H9 (cell line): ENCODE data around the gene DPP3. TPM values are rescaled to one million over a fixed set of nuclear protein-coding genes. Genes with fewer than 3 reads are reported as not detected.
"Not testable (repeated sequence)": the region's sequence is repeated elsewhere in the genome, so short reads cannot be mapped to it uniquely, and the experiment has no call there.

Experiments used
- DNase-seq: peaks from one replicate; pipeline ENCODE4 v3.0.0-alpha.2; 2017
- H2AFZ ChIP-seq: one replicate; pipeline ENCODE4 v1.6.1; 2013; ENCODE audit warnings: mild to moderate bottlenecking, low read length, control low read depth, moderate library complexity
- H2AK5ac ChIP-seq: 2 replicates; pipeline ENCODE4 v1.6.1; 2013; ENCODE audit warnings: low read length, control low read depth, mixed read lengths; ENCODE audit not compliant: insufficient read length
- H2BK120ac ChIP-seq: one replicate; pipeline ENCODE4 v1.6.1; 2013; ENCODE audit warnings: low read depth, mild to moderate bottlenecking, low read length, control low read depth, inconsistent platforms; ENCODE audit not compliant: poor library complexity, severe bottlenecking
- H2BK12ac ChIP-seq: 2 replicates; pipeline ENCODE4 v1.6.1; 2013; ENCODE audit warnings: low read length, control low read depth, mixed read lengths, low read depth; ENCODE audit not compliant: insufficient read length
- H2BK15ac ChIP-seq: 2 replicates; pipeline ENCODE4 v1.6.1; 2013; ENCODE audit warnings: low read depth, low read length, control low read depth
- H2BK20ac ChIP-seq: one replicate; pipeline ENCODE4 v1.6.1; 2013; ENCODE audit warnings: low read depth, mild to moderate bottlenecking, low read length, control low read depth, inconsistent platforms; ENCODE audit not compliant: poor library complexity, severe bottlenecking
- H2BK5ac ChIP-seq: 2 replicates; pipeline ENCODE4 v1.6.1; 2013; ENCODE audit warnings: low read length, control low read depth, mixed read lengths; ENCODE audit not compliant: insufficient read length
- H3K14ac ChIP-seq: 2 replicates; pipeline ENCODE4 v1.6.1; 2013; ENCODE audit warnings: low read length, control low read depth; ENCODE audit not compliant: insufficient read depth
- H3K18ac ChIP-seq: 2 replicates; pipeline ENCODE4 v1.6.1; 2013; ENCODE audit warnings: low read depth, mild to moderate bottlenecking, mixed read lengths, low read length, control low read depth; ENCODE audit not compliant: insufficient read length
- H3K23ac ChIP-seq: 2 replicates; pipeline ENCODE4 v1.6.1; 2013; ENCODE audit warnings: low read length, control low read depth, mixed read lengths, low read depth; ENCODE audit not compliant: insufficient read length
- H3K23me2 ChIP-seq: 2 replicates; pipeline ENCODE4 v1.6.1; 2013; ENCODE audit warnings: low read depth, mild to moderate bottlenecking, mixed read lengths, low read length, control low read depth; ENCODE audit not compliant: insufficient read length, poor library complexity, severe bottlenecking
- H3K27ac ChIP-seq: 2 replicates; pipeline ENCODE4 v1.5.1; 2013; ENCODE audit warnings: low read length, control low read depth, mixed read lengths, low read depth; ENCODE audit not compliant: insufficient read length
- H3K27me3 ChIP-seq: 2 replicates; pipeline ENCODE4 v1.6.1; 2013; ENCODE audit warnings: low read length, control low read depth, inconsistent platforms; ENCODE audit not compliant: insufficient read depth
- H3K4ac ChIP-seq: 2 replicates; pipeline ENCODE4 v1.6.1; 2013; ENCODE audit warnings: low read depth, mild to moderate bottlenecking, control low read depth, inconsistent platforms, low read length, moderate library complexity
- H3K4me1 ChIP-seq: 2 replicates; pipeline ENCODE4 v1.6.1; 2013; ENCODE audit warnings: low read length, control low read depth, inconsistent platforms; ENCODE audit not compliant: insufficient read depth
- H3K4me2 ChIP-seq: 2 replicates; pipeline ENCODE4 v1.6.1; 2013; ENCODE audit warnings: low read length, control low read depth, mixed read lengths; ENCODE audit not compliant: insufficient read length, insufficient read depth
- H3K56ac ChIP-seq: 2 replicates; pipeline ENCODE4 v1.6.1; 2013; ENCODE audit warnings: low read depth, mild to moderate bottlenecking, mixed read lengths, low read length, control low read depth; ENCODE audit not compliant: insufficient read length
- H3K79me1 ChIP-seq: 2 replicates; pipeline ENCODE4 v1.6.1; 2013; ENCODE audit warnings: low read depth, mild to moderate bottlenecking, moderate library complexity, low read length, control low read depth, inconsistent platforms; ENCODE audit not compliant: insufficient read depth, poor library complexity, severe bottlenecking
- H3K79me2 ChIP-seq: 2 replicates; pipeline ENCODE4 v1.6.1; 2013; ENCODE audit warnings: low read length, control low read depth, inconsistent platforms; ENCODE audit not compliant: insufficient read depth
- H3K9ac ChIP-seq: 2 replicates; pipeline ENCODE4 v1.6.1; 2013; ENCODE audit warnings: low read length, control low read depth, mixed read lengths; ENCODE audit not compliant: insufficient read length; ENCODE audit errors: extremely low read depth
- H3K9me3 ChIP-seq: one replicate; pipeline ENCODE4 v1.6.1; 2013; ENCODE audit warnings: low read depth, low read length, inconsistent platforms; ENCODE audit not compliant: control insufficient read depth
- H3T11ph ChIP-seq: one replicate; pipeline ENCODE4 v1.6.1; 2013; ENCODE audit warnings: mild to moderate bottlenecking, low read length, control low read depth, inconsistent platforms
- H4K20me1 ChIP-seq: one replicate; pipeline ENCODE4 v1.6.1; 2013; ENCODE audit not compliant: control insufficient read depth, insufficient read length, insufficient read depth
- H4K5ac ChIP-seq: 2 replicates; pipeline ENCODE4 v1.6.1; 2013; ENCODE audit warnings: low read depth, mild to moderate bottlenecking, mixed read lengths, low read length, control low read depth; ENCODE audit not compliant: insufficient read length
- H4K8ac ChIP-seq: replicated peaks from 2 replicates; pipeline ENCODE4 v1.6.1; 2013; ENCODE audit warnings: low read length, control low read depth, mixed read lengths, low read depth; ENCODE audit not compliant: insufficient read length
- H4K91ac ChIP-seq: 2 replicates; pipeline ENCODE4 v1.6.1; 2013; ENCODE audit warnings: low read depth, mild to moderate bottlenecking, moderate library complexity, mixed read lengths, low read length, control low read depth; ENCODE audit not compliant: insufficient read length
- H3K27ac Mint-ChIP-seq, 3 experiments: 2 replicates in 2 of 3; 3 replicates in 1 of 3; pipeline ENCODE4 v1.8.0; 2020 to 2021; ENCODE audit warnings: mixed read lengths in 3 of 3, mild to moderate bottlenecking in 1 of 3, moderate library complexity in 1 of 3
- H3K27me3 Mint-ChIP-seq: 2 replicates; pipeline ENCODE4 v1.8.0; 2021; ENCODE audit warnings: low read depth, mild to moderate bottlenecking, moderate library complexity, mixed read lengths
- H3K36me3 Mint-ChIP-seq, 3 experiments: 2 replicates in 2 of 3; 3 replicates in 1 of 3; pipeline ENCODE4 v1.8.0; 2020 to 2021; ENCODE audit warnings: low read depth in 3 of 3, mixed read lengths in 3 of 3; ENCODE audit not compliant: insufficient read depth in 1 of 3
- H3K4me1 Mint-ChIP-seq, 2 experiments: 2 replicates each; pipeline ENCODE4 v1.8.0; 2020; ENCODE audit warnings: mixed read lengths in 2 of 2
- H3K4me3 Mint-ChIP-seq, 2 experiments: 2 replicates in 1 of 2; 3 replicates in 1 of 2; pipeline ENCODE4 v1.8.0; 2020 to 2021; ENCODE audit warnings: mild to moderate bottlenecking in 2 of 2, mixed read lengths in 2 of 2, moderate library complexity in 1 of 2
- H3K9me3 Mint-ChIP-seq, 2 experiments: 2 replicates in 1 of 2; 3 replicates in 1 of 2; pipeline ENCODE4 v1.8.0; 2020; ENCODE audit warnings: mild to moderate bottlenecking in 2 of 2, mixed read lengths in 2 of 2, moderate library complexity in 1 of 2
- WGBS: extraction: QIAGEN DNeasy Blood & Tissue Kit; methylation state at CpG from one replicate; pipeline ENCODE4 v1.1.7; 2013; ENCODE audit warnings: missing lambda C conversion rate, low lambda C conversion rate, mixed read lengths; ENCODE audit not compliant: insufficient read length; ENCODE audit errors: extremely low coverage; 5-methylcytosine and 5-hydroxymethylcytosine counted together
- total RNA-seq: library from RNA; stranded (reverse); gene quantifications from 2 replicates; pipeline ENCODE4 v1.2.1, GENCODE V29; 2021

Gene DPP3
- total RNA-seq, 1 experiment from 2014 or later: 85.3 TPM

- not testable (repeated sequence) for H2BK120ac ChIP-seq, H3T11ph ChIP-seq, H2BK15ac ChIP-seq, H3K14ac ChIP-seq, H4K91ac ChIP-seq, H3K79me2 ChIP-seq, H3K9ac ChIP-seq, H3K79me1 ChIP-seq, H3K56ac ChIP-seq, H3K27me3 Mint-ChIP-seq, H3K4me1 ChIP-seq, H2BK20ac ChIP-seq, H4K8ac ChIP-seq, H2AFZ ChIP-seq, H3K4ac ChIP-seq, H3K27me3 ChIP-seq, H2AK5ac ChIP-seq, H3K23ac ChIP-seq, H3K27ac ChIP-seq, H4K5ac ChIP-seq, DNase-seq, H3K23me2 ChIP-seq, H3K4me3 Mint-ChIP-seq, H2BK12ac ChIP-seq, H2BK5ac ChIP-seq, H3K27ac Mint-ChIP-seq, H3K18ac ChIP-seq, H4K20me1 ChIP-seq, H3K4me2 ChIP-seq
- peaks cover 17% of the 10 kb centered on the region for H3K9me3 ChIP-seq
- no CpG with 5 or more reads among the region's 27 CpGs for WGBS
- Mint-ChIP-seq H3K9me3 (peaks cover 19 to 21% of the 10 kb centered on the region in 2 experiments), H3K4me1 (peaks cover 19 to 29% of the 10 kb centered on the region in 2 experiments), H3K36me3 (peaks cover 17 to 51% (median 23%) of the 10 kb centered on the region in 3 experiments; a peak in 6 of 7 replicates)
These were observed 39.3 kb upstream of the DPP3 start for GRCh38 chr11:66440940-66441282.
